Spinal cord (tissue), 10 donors: ENCODE measurements around the gene CPN2. TPM values are rescaled to one million over a fixed set of nuclear protein-coding genes. Genes with fewer than 3 reads are reported as not detected.

ENCODE experiments used
- DNase-seq, 6 donors: peaks; one replicate each; pipeline versions ENCODE4 v3.0.0 to v3.0.0-alpha.2; 2013 to 2015; ENCODE audit warnings: low spot score in 6 of 6, low read depth in 4 of 6
- H3K27ac ChIP-seq: one replicate; pipeline ENCODE4 v1.5.1; 2013; ENCODE audit warnings: low read depth, low read length, control low read depth
- H3K27me3 ChIP-seq: one replicate; pipeline ENCODE4 v1.6.1; 2013; ENCODE audit warnings: low read length; ENCODE audit not compliant: control insufficient read depth, insufficient read depth
- H3K36me3 ChIP-seq: one replicate; pipeline ENCODE4 v1.6.1; 2013; ENCODE audit warnings: low read length; ENCODE audit not compliant: control insufficient read depth, insufficient read depth
- H3K4me1 ChIP-seq: one replicate; pipeline ENCODE4 v1.6.1; 2013; ENCODE audit warnings: low read length; ENCODE audit not compliant: control insufficient read depth, insufficient read depth
- H3K4me3 ChIP-seq: one replicate; pipeline ENCODE4 v1.5.1; 2013; ENCODE audit warnings: low read depth, low read length, control low read depth
- H3K9me3 ChIP-seq: one replicate; pipeline ENCODE4 v1.6.1; 2013; ENCODE audit warnings: low read length; ENCODE audit not compliant: control insufficient read depth, insufficient read depth
- whole genome bisulfite sequencing: methylation state at CpG from one replicate; pipeline ENCODE4 v1.1.5; 2013; ENCODE audit warnings: missing lambda C conversion rate; ENCODE audit not compliant: insufficient coverage; 5-methylcytosine and 5-hydroxymethylcytosine counted together
- polyA plus RNA-seq, 2 donors: library from polyadenylated mRNA; unstranded; fragments of 120-200 nt; gene quantifications; one replicate each; pipeline ENCODE4 v1.2.1, GENCODE V29; 2013; ENCODE audit not compliant: insufficient read length in 2 of 2
- total RNA-seq, 2 donors: library from RNA; depleted of rRNA in 1 of 2; stranded (reverse); fragments of 120-200 nt in 1 of 2; fragments of >200 nt in 1 of 2; gene quantifications; one replicate each; pipeline versions ENCODE4 v1.2.3 to v1.2.4, GENCODE V29; 2013 to 2014
- donor health status: healthy.

Gene CPN2
- total and polyA plus RNA-seq, 4 donors, result not detected

DNA sequence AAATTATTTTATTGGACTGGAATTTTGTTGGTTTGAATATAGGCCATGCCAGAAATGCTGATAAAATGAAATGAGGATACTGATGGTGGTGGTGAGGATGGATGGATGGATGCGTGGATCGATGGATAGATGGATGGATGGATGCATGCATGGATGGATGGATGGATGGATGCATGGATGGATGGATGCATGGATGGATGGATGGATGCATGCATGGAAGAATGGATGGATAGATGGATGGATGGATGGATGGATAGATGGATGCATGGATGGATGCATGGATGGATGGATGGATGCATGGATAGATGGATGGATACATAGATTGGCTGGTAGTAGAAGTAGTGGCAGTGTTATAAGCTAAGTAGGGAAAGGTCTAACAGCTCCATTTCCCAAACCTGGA is 40.1 kb downstream of the CPN2 start:
- Histone ChIP-seq H3K9me3 (no peaks in the 10 kb centered on the region), H3K4me3 (no peak overlapping the region), H3K4me1 (peaks cover 45% of the 10 kb centered on the region), H3K27ac (no peak overlapping the region), H3K27me3 (peaks cover 26% of the 10 kb centered on the region), H3K36me3 (no peaks in the 10 kb centered on the region)
- 98% methylated on average over 2 of the region's 2 CpGs for WGBS
- DNase-seq, result no peak

DNA sequence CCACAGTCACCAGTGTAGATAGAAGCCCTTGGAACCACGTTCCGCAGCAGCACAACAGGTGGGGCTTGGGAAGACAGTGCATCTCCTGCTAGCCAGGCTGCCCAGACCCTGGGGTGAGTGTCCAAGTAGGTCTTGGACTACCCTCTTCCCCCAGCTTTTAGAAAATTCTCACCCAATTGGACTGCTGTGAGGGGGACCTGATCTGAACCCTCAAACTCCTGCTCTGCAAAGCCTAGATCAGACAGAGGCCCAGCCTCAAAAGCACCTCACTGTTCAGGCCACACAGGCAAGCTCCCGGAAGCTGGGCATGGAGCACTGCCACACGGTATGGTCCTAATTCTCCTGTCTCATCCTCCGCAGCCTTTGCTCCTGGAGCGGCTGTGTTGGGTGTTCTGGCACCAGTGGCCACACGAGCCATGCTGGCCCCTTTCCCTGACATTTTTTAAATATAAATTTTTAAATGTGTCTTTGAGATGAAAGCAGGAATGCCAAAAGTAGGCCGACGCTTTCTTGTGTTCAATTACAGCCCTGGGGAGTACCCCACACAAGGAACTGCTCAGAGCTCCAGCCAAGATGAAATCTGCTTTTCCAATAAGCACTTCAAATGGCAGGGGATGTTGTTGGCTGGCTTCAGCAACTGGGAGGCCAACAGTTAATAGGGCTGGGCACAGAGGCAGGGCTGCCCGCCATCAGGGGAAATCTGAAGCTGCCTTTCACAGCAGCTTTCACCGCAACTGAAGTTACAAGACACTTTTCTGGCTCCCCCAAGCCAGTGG is 40.9 kb downstream of the CPN2 start:
- H3K4me1 ChIP-seq, result peaks cover 40% of the 10 kb centered on the region
- H3K9me3 ChIP-seq, result no peaks in the 10 kb centered on the region
- no peak overlapping the region for H3K4me3 ChIP-seq
- WGBS, result 37% methylated on average over 2 of the region's 11 CpGs
- peaks cover 29% of the 10 kb centered on the region for H3K27me3 ChIP-seq
- H3K36me3 ChIP-seq, result no peaks in the 10 kb centered on the region
- DNase-seq, result peak in 2 of 6 donors; percentile 41 to 73
- H3K27ac ChIP-seq, result no peak overlapping the region

DNA sequence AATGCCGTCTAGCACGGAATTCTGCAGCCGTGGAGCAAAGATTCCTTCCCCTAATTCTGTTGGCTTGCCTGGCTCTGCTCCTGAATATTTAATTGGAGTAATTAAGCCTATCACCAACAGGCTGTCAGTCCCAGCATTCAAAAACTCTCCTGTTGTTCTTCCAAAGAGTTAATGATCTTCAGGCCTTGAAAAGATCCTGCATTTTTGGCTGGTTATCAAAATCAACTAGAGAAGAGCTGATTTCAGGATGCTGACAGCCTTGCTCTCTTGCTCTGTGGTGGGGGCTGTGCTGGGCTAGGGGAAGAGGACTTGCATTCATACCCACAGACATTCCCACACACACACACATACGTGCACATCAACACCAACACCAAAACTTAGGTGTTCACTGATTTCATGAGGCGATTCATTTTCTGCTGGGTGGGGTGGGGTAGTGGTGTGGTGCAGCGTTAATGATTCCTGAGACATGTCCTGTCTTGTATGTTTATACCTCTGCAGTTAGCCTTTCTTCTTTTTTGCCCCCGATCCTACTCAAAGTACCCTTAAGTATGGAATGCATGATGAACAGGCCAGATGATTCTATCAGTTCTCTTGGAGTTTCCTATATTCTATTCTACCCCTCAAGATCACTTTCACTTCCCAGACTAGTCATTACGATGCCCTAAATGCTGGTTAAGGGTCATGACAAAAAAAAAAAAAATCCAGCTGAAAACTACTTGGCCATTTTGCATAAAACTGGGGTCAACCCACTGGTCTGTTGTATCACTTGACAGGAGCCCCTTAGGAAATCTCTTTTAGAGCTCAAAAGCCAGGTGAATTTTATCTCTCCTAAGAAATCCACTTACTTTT is 42.3 kb downstream of the CPN2 start:
- H3K4me3 ChIP-seq, result no peak overlapping the region
- DNase-seq, result peak in 2 of 6 donors; percentile 65 to 79
- H3K4me1 ChIP-seq, result peaks cover 28% of the 10 kb centered on the region
- H3K9me3 ChIP-seq, result no peaks in the 10 kb centered on the region
- WGBS, result 31% methylated on average over 3 of the region's 8 CpGs
- no peaks in the 10 kb centered on the region for H3K36me3 ChIP-seq
- no peak overlapping the region for H3K27ac ChIP-seq
- peaks cover 25% of the 10 kb centered on the region for H3K27me3 ChIP-seq

DNA sequence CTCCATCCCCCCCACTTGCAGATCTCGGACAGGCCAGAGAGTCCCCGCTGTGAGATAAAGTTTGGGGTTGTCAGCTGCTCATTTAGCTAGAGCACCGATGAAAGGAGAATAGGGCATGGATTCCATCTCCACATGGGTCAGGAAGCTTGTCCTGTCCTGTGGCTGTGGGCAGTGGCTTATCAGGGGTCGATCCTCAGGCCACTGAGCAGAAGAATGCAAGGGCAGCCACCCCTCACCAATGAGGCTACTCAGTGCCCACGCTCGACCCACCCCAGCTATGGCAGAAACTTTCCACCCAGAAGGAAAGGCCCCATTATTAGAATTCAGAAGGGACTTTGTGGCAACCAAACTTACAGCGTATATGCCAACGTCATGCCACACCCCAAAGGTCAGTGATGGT is 43.3 kb downstream of the CPN2 start:
- Histone ChIP-seq H3K27me3 (peaks cover 28% of the 10 kb centered on the region), H3K9me3 (no peaks in the 10 kb centered on the region), H3K4me3 (no peak overlapping the region), H3K4me1 (peaks cover 18% of the 10 kb centered on the region), H3K36me3 (no peaks in the 10 kb centered on the region), H3K27ac (no peak overlapping the region)
- 90% methylated on average over 5 of the region's 8 CpGs for WGBS
- DNase-seq, result no peak

DNA sequence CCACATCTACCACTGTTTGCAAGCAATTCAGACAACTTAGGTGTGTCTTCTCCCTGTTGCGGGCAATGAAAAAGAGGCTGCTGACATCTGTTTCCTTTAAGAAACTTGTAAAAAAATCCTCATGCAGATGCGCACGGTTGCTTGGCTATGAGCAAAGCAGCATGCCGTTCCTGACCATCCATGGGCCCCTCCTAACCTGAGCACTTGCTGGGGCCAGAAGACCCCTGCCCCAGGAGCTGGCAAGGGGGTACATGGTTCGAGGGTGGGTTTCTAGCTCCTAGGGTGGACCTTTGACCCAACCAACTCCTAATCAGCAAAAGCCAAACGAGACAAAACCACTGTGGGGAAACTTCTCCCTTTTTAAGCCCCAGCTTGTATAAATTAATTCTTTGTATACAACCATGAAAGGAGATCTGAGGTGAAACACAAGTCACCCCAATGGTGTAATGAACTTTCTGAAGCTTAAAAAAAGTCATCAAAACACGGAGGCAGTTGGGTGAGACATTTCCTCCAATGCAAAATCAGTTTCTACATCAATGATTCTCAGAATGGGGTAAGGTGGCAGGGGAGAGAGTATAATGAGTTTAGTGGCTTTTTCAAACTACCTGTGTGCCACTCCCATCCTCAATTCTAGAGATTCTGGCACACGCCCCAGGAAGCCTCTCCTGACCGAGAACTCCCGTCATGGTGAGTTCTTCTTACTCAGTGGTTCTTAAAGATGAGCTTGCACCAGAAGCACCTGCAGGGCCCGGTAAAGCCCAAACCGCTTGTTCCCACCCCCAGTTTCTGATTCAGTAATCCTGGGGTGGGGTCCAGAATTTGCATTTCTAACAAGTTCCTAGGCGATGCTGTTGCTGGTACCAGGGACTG is 44.1 kb downstream of the CPN2 start:
- H3K4me1 ChIP-seq, result peaks cover 16% of the 10 kb centered on the region
- H3K4me3 ChIP-seq, result no peak overlapping the region
- DNase-seq, result no peak
- no peaks in the 10 kb centered on the region for H3K9me3 ChIP-seq
- no peaks in the 10 kb centered on the region for H3K36me3 ChIP-seq
- WGBS, result 70% methylated on average over 8 of the region's 13 CpGs
- H3K27ac ChIP-seq, result no peak overlapping the region
- H3K27me3 ChIP-seq, result peaks cover 28% of the 10 kb centered on the region

DNA sequence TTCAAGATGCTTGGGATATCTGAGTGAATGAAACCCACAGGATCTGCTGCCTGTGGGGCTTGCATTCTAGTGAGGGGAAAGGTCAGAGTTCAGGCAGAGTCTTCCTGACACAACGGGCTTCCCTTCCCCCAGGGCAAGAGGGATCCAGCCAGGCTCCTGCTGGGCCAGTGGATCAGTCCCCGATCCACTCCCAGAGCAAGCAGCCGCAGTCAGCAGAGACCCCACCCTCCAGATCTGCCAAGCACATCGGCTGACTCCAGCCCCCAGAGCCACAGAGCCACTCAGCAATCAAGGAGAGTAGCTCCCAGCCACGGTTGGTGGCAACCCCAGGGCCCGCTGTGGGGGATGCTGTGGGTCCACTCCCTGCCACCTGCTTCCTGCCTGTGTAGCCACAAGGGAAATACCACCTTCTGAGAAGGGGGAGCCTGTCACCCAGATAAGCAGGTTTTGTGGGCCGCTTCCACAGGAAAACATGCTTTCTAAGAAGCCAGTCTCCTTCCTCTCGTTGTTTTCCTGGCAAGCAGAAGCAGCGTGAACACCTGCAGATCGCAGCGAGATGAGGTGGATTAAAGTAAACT is 44.9 kb downstream of the CPN2 start:
- no peaks in the 10 kb centered on the region for H3K9me3 ChIP-seq
- no peak for DNase-seq
- peaks cover 29% of the 10 kb centered on the region for H3K27me3 ChIP-seq
- no peak overlapping the region for H3K4me3 ChIP-seq
- no peak overlapping the region for H3K27ac ChIP-seq
- no peaks in the 10 kb centered on the region for H3K36me3 ChIP-seq
- H3K4me1 ChIP-seq, result peaks cover 16% of the 10 kb centered on the region
- 38% methylated on average over 7 of the region's 11 CpGs for WGBS

DNA sequence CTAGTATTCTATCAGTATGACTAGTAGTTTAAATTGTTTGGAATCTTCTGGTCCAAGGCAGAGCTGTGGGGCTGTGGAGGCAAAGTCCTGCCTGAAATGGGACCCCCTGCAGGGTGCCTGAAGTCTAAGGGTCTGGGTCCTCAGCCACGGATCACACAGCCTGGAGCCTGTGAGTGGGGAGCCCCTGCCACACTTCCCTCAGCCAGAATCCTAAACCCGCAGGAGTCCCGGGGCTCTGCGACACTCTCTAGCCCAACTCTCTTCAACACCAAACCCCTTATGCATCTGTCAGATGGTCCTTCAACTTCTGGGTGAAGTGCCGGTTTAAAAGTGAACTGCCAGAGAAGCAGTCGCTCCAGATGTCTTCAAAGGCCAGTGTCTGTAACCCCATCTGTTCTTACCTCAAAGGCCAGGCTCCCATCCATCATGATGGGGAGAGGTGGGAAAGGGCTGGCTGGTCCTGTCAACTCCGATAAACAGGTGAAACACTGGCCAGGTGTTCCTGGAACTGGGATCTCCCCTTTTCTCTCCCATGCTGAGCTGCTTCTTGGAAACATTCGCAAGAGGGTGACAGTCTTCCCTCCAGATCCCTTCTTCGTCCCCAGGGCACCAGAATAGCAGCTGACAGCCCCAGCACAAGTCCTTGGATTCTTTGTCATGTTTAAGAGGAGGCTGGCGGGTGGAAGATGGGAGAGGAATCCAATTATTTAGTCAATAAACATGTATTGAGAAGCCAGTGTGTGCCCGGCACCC is 45.6 kb downstream of the CPN2 start:
- H3K4me3 ChIP-seq, result no peak overlapping the region
- WGBS, result 84% methylated on average over 6 of the region's 11 CpGs
- H3K27ac ChIP-seq, result no peak overlapping the region
- H3K4me1 ChIP-seq, result peaks cover 14% of the 10 kb centered on the region
- peaks cover 29% of the 10 kb centered on the region for H3K27me3 ChIP-seq
- no peaks in the 10 kb centered on the region for H3K9me3 ChIP-seq
- no peak for DNase-seq
- H3K36me3 ChIP-seq, result no peaks in the 10 kb centered on the region

DNA sequence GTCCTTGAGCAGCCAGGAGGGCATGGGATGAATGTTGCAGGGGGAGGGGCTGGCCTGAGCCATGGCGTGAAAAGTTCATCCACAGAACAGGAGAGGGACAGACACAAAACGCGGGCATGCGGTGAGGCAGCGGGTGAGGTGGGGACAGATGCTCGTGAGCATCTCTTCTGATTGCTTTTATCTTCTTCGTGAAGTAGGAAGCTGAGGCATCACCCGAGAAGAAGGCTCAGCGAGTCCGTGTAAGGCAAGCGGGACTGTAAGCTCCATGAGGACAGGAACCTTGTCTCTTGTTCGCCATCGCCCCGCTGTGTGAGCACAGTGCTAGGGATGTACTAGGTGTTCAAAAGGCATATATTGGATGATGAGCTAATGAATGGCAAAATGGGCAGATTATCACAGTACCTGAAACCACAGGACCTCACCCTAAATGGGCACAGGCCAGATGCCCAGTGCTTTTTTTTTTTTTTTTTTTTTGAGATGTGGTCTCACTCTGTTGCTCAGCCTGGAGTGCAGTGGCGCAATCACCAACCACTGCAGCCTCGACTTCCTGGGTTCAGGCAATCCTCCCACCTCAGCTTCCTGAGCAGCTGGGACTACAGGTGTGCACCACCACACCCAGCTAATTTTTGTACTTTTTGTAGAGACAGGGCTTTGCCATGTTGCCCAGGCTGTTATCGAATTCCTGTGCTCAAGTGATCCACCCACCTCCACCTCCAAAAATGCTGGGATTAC is 46.8 kb downstream of the CPN2 start:
- Histone ChIP-seq H3K36me3 (no peaks in the 10 kb centered on the region), H3K9me3 (no peaks in the 10 kb centered on the region), H3K4me3 (no peak overlapping the region), H3K27me3 (peaks cover 29% of the 10 kb centered on the region), H3K27ac (no peak overlapping the region), H3K4me1 (peaks cover 16% of the 10 kb centered on the region)
- 97% methylated on average over 13 of the region's 17 CpGs for WGBS
- DNase-seq, result no peak
